ENCODE data around the gene RASD2.

- TF ChIP-seq POLR2A (IDR thresholded peaks at IDR 0.05; ENCODE audit: low read depth, low read length) (no peak), POLR2AphosphoS5 (IDR thresholded peaks at IDR 0.05; ENCODE audit: low read depth, low read length) (no peak)
Observed at GRCh38 chr22:35575116-35575748, 34.6 kb downstream of the RASD2 start.
